GM12878 (cell line): ENCODE measurements around the gene IGFLR1.

Source experiments
- BCLAF1 ChIP-seq: fragments of 450-650 bp; IDR thresholded peaks from 2 replicates; pipeline ENCODE4 v1.6.1; 2017; ENCODE audit warnings: antibody characterized with exemption, mild to moderate bottlenecking, moderate library complexity
- CHD1 ChIP-seq: IDR thresholded peaks from 2 replicates; pipeline ENCODE4 v1.6.1; 2012; ENCODE audit warnings: low read depth, low read length, improper control_type of control experiment
- CTCF ChIP-seq, 3 experiments: IDR thresholded peaks in 2 of 3; conservative IDR thresholded peaks in 1 of 3; 2 replicates each; pipeline ENCODE4 v1.5.1; 2011; ENCODE audit warnings: low read depth in 3 of 3, low read length in 3 of 3, mild to moderate bottlenecking in 3 of 3, control low read depth in 2 of 3, moderate library complexity in 2 of 3, inconsistent platforms in 1 of 3, mixed read lengths in 1 of 3; ENCODE audit not compliant: control insufficient read depth in 2 of 3, insufficient read depth in 1 of 3; ENCODE audit errors: extremely low read depth in 1 of 3
- DPF2 ChIP-seq: fragments of 450-650 bp; IDR thresholded peaks from 2 replicates; pipeline ENCODE4 v1.6.1; 2017; ENCODE audit warnings: mild to moderate bottlenecking
- EP300 ChIP-seq, 2 experiments: fragments of 150-350 bp in 1 of 2; IDR thresholded peaks; 2 replicates each; pipeline ENCODE4 v1.6.1; 2011 to 2012; ENCODE audit warnings: low read depth in 2 of 2, low read length in 2 of 2, borderline replicate concordance in 1 of 2, improper control_type of control experiment in 1 of 2, inconsistent platforms in 1 of 2; ENCODE audit not compliant: control insufficient read depth in 1 of 2
- FOXM1 ChIP-seq: IDR thresholded peaks from 2 replicates; pipeline ENCODE4 v1.6.1; 2012; ENCODE audit warnings: low read depth, mild to moderate bottlenecking, inconsistent platforms, low read length, moderate library complexity
- JUNB ChIP-seq: IDR thresholded peaks from 2 replicates; pipeline ENCODE4 v1.6.1; 2016; ENCODE audit warnings: antibody characterized with exemption, mild to moderate bottlenecking
- POLR2A ChIP-seq: IDR thresholded peaks from 2 replicates; pipeline ENCODE4 v1.6.1; 2011; ENCODE audit warnings: low read depth, mild to moderate bottlenecking, low read length
- POU2F2 ChIP-seq: IDR thresholded peaks from 3 replicates; pipeline ENCODE4 v1.6.1; 2011; ENCODE audit warnings: low read depth, mild to moderate bottlenecking, low read length, borderline replicate concordance
- SREBF1 ChIP-seq: IDR thresholded peaks from 2 replicates; pipeline ENCODE4 v1.6.1; 2012; ENCODE audit warnings: mild to moderate bottlenecking, low read length
- TCF3 ChIP-seq: IDR thresholded peaks from 2 replicates; pipeline ENCODE4 v1.6.1; 2012; ENCODE audit warnings: low read depth, mild to moderate bottlenecking, low read length, borderline replicate concordance; ENCODE audit not compliant: insufficient read depth
- YY1 ChIP-seq: IDR thresholded peaks from 2 replicates; pipeline ENCODE4 v1.6.1; 2011; ENCODE audit warnings: low read depth, mild to moderate bottlenecking, low read length
- ZBTB40 ChIP-seq: fragments of 450-650 bp; IDR thresholded peaks from 2 replicates; pipeline ENCODE4 v1.6.1; 2016; ENCODE audit warnings: mild to moderate bottlenecking, moderate library complexity, borderline replicate concordance
- ZNF207 ChIP-seq: fragments of 450-650 bp; IDR thresholded peaks from 2 replicates; pipeline ENCODE4 v1.6.1; 2014; ENCODE audit warnings: antibody characterized with exemption, mild to moderate bottlenecking, borderline replicate concordance

GRCh38 chr19:35720163-35720524, 22.1 kb downstream of the IGFLR1 start:
- TF ChIP-seq TCF3 (no peak), BCLAF1 (no peak), SREBF1 (no peak), CTCF (IDR thresholded peaks at IDR 0.05 in 2 of 3, conservative IDR thresholded peaks at IDR 0.05 in 1 of 3; ENCODE audit: control insufficient read depth in 2 of 3, extremely low read depth in 1 of 3, insufficient read depth in 1 of 3, low read depth in 3 of 3, low read length in 3 of 3) (no peak), ZBTB40 (no peak), POLR2A (no peak), POU2F2 (no peak), CHD1 (no peak), JUNB (no peak), YY1 (no peak), ZNF207 (no peak), EP300 (IDR thresholded peaks at IDR 0.05; ENCODE audit: borderline replicate concordance in 1 of 2, control insufficient read depth in 1 of 2, low read depth in 2 of 2, low read length in 2 of 2) (no peak), DPF2 (no peak), FOXM1 (no peak)
